Superior temporal gyrus (tissue), 1 donor: Measurements from ENCODE around the gene FSTL1.

Experiments used
- DNase-seq: peaks from one replicate; pipeline ENCODE4 v3.0.0-alpha.2; 2016; ENCODE audit errors: extremely low spot score

Gene FSTL1, protein sequence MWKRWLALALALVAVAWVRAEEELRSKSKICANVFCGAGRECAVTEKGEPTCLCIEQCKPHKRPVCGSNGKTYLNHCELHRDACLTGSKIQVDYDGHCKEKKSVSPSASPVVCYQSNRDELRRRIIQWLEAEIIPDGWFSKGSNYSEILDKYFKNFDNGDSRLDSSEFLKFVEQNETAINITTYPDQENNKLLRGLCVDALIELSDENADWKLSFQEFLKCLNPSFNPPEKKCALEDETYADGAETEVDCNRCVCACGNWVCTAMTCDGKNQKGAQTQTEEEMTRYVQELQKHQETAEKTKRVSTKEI

DNA sequence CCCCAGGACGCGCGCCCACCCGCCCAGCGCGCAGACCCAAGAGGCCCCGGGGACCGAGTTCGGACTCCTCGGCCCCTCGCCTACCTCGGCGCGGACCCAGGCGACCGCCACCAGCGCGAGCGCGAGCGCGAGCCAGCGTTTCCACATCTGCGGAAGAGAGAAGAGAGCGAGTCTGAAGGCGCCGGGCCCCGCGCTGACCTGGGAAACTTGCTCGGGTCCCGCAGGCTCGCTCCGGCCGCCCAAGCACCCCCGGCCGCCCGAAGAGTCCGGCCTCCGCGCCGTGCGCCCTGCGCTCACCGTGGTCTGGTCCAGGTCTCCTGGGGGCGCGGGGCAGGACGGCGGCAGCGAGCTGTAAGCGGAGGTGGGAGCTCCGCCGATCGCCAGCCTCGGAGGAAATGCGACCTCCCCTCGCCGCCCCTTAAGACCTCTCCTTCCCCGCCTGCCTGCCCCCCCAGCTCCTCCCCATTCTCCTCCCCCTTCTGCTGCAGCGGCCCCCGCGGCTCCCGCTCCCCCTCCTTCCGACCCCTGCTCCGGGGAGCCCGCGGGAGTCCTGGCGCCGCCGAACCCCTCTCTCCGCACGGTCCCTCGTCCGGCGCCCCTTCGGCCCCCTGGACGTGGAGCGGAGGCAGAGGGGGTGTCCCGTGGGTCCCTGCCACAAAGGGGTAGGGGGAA, at the start of gene FSTL1:
TSS of gene FSTL1 (minus strand) at position 393 of the 672 bp plus-strand sequence. CDS start at position 147, 246 bp downstream.
- no peak for DNase-seq

- peak; percentile 37 for DNase-seq
Measured at GRCh38 chr3:120498556-120499346, 48.0 kb upstream of the FSTL1 start.

- no peak for DNase-seq
Measured at GRCh38 chr3:120497818-120498217, 47.0 kb upstream of the FSTL1 start.

DNA sequence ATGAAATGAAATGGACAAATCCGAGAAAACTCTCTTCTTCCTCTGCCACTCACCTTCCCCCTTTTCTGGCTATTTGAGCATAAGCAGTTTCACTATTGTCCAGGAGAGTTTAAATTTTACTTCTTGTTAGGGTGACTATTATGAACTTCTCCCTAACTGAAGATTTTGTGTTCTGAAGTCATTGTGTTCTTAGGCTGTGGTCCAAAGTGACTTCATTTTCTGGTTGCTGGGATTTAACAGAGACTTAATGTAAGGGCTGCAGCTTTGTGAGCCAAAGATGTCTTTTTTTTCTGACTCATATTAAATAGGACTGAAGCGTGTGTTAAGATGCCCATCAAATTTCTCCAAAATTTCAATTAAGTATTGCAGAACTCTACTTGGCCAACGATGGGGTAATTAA, 46.5 kb upstream of the FSTL1 start:
- DNase-seq = no peak

- no peak for DNase-seq
Measured at GRCh38 chr3:120496278-120497002, 45.6 kb upstream of the FSTL1 start.

DNA sequence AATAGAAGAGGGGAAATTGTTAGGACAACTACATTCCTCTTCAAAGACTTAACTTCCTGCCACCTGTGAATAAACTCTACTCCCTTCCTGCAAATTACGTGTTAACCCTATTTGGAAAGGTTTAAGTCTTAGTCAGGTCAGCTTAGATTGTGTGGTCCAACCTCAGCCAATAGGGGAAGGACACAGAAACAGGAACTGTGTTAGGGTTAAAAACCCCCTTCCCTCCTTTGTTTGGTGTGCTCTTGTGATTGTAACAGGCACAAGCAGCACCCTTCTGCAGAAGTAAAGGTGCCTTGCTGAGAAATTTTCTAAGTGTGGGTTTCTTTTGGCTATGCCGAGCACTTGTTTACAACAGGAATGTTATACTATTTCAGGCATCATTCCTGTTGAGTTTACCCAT, 45.0 kb upstream of the FSTL1 start:
- no peak for DNase-seq

- no peak for DNase-seq
Measured at GRCh38 chr3:120492103-120492502, 41.3 kb upstream of the FSTL1 start.

- no peak for DNase-seq
Measured at GRCh38 chr3:120489421-120489820, 38.6 kb upstream of the FSTL1 start.

DNA sequence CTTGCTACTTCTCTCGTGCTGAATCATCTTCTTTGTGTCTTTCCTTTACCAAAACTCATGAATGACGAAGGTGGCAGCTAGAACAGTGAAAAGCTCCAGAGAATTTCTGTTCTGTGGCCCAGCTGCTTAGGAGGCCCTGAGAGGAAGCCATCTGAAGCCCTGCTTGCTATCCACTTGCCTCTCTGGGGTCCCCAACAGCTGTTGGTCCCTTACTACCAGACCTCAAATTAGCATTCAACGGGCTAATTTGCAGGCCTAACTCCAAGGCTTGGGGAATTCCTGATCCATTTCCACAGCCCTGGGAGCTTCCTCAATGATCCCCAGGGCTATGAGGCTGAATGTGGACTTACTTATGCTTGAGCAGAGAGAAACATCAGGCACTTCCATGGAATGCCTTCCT, 37.5 kb upstream of the FSTL1 start:
- DNase-seq = no peak

DNA sequence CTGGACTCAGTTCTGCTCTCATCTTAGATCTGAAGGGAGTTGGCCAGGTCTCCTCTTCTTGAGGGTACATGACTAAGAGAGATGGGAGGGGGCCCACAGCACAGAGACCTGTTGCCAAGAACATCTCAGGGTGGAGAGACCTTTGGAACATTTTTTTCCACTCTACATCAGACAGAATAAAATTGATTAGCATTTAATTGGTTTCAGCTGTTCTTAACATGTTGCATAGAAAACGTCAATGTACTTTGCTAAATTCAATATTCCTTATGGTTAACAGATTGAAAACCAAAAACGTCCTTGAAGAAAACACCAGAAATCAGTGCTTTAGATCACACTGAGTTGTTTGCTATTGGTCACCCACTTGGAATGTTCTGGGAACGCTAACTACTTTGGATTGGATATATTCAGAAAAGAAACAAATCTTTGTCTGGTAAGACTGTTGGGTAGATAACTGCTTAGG, 36.4 kb upstream of the FSTL1 start:
- no peak for DNase-seq

DNA sequence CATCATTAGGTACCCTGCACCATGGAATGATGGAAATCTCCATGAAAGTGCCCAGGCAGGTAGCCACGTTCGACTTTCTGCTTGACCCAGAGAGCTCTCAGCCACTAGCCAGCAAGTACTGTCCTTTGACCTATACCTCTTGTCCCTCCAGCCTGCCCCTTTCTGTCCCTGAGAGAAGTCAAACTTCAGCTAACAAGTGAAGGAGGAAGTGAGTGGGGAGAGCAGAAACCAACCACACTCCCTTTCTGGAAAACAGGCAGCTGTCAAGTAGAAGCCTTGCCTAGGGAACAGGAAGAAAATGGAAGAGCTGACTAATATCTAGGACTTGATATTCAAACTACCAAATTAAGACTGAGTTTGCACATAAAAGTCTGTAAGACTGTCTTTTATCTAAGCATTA, 30.3 kb upstream of the FSTL1 start:
- DNase-seq = no peak

GRCh38 chr3:120477781-120478180, 27.0 kb upstream of the FSTL1 start:
- no peak for DNase-seq

GRCh38 chr3:120475722-120476377, 25.1 kb upstream of the FSTL1 start:
- no peak for DNase-seq

- DNase-seq = no peak
Measured at GRCh38 chr3:120473896-120474675, 23.3 kb upstream of the FSTL1 start.

DNA sequence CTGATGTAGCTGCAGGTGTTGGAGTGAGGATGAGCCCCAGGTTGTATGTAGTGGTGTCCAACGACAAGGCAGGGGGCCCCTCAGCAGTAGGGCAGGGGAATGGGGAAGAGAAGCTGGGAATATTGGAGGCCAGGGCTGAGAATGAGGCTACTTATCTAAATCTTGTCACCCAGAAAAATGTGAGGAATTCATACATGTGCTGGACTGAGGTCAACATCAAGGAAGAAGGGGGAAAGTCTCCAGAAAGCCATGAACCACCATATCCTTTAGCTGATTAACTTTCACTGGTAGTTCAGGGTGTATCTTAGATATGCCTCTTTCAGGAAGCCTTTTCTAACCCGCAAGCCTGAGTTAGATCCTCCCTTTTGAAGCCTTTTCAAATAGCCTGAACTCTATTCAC, 22.6 kb upstream of the FSTL1 start:
- no peak for DNase-seq

- DNase-seq = no peak
Measured at GRCh38 chr3:120472121-120472844, 21.5 kb upstream of the FSTL1 start.

- no peak for DNase-seq
Measured at GRCh38 chr3:120471643-120472042, 20.9 kb upstream of the FSTL1 start.

DNA sequence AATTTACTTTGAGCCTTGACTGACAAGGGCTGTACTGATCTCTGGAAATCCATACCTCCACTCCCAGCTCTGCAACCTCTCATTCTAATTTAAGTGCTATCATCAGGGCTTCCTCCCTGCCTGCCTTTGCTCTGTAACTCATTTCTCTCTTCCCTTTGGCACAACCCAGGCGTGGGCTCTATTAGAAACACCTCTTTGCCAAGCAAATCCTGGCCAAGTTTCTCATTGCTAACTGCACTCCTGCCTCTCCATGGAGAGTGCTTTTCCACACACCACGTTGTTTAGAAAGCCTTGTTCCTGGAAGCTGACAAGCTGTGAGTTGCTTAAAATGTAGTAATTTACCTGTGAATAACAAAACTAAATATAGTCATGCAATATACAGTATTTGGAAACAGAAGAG, 20.1 kb upstream of the FSTL1 start:
- DNase-seq = peak; percentile 36

GRCh38 chr3:120469882-120470301, 19.1 kb upstream of the FSTL1 start:
- DNase-seq = no peak

GRCh38 chr3:120469440-120469839, 18.6 kb upstream of the FSTL1 start:
- no peak for DNase-seq
